ENCODE results near the gene SRA1.
A peak's percentile ranks its signal among the peaks of the same experiment; 100 is the strongest.
"Not testable (repeated sequence)": the region's sequence is repeated elsewhere in the genome, so short reads cannot be mapped to it uniquely, and the experiment has no call there.

The SRA1 gene

DNA sequence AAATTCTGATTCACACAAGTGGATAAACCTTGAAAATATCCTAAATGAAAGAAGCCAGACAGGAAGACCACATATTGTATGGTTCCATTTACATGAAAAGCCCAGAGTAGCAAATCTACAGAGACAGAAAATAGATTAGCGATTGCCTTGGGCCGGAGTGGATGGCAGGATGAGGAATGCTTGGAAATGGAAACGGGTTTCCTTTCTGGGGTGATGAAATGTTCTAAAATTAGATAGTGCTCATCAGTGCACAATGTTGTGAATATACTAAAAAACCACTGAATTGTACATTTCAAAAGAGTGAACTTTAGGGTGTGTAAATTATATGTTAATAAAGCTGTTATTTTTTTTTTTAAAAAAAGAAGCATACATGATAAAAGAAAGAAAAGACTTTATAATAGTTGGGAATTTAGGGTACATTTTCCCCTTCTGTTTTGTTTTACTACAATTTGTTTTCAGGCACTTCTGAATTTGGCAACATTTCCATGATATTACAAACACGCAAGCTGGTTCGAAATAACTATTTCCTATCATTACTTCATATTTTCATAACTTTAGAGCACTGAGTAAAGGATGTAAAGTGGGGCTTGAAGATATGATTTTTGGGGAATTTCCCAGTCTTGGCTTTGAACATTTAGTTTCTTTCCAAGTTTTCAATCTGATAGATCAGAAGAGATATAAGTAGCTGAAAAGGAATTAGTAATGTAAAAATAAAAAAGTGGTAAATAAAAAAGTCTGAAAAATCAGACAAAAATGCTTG lies 31.2 kb upstream of the SRA1 start:
- peak; percentile 30 for DNase-seq (ENCODE audit: low read depth)

DNA sequence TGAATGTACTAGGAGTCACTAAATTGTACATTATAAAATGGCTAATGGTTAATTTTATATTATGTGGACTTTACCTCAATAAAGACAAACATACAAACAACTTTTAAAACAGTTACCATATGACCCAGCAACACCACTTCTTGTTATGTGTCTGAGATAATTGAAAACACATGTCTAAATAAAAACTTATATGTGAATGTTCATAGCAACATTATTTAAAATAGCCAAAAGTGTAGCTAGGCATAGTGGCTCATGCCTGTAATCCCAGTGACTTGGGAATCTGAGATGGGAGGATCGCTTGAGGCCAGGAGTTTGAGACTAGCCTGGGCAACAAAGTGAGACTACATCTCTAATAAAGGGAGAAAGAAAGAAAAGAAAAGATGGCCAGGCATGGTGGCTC lies 30.2 kb upstream of the SRA1 start:
- TF ChIP-seq, protein P1, sequence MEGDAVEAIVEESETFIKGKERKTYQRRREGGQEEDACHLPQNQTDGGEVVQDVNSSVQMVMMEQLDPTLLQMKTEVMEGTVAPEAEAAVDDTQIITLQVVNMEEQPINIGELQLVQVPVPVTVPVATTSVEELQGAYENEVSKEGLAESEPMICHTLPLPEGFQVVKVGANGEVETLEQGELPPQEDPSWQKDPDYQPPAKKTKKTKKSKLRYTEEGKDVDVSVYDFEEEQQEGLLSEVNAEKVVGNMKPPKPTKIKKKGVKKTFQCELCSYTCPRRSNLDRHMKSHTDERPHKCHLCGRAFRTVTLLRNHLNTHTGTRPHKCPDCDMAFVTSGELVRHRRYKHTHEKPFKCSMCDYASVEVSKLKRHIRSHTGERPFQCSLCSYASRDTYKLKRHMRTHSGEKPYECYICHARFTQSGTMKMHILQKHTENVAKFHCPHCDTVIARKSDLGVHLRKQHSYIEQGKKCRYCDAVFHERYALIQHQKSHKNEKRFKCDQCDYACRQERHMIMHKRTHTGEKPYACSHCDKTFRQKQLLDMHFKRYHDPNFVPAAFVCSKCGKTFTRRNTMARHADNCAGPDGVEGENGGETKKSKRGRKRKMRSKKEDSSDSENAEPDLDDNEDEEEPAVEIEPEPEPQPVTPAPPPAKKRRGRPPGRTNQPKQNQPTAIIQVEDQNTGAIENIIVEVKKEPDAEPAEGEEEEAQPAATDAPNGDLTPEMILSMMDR (conservative IDR thresholded peaks at IDR 0.05; ENCODE audit: low read depth, low read length): no peak
- DNase-seq (ENCODE audit: low read depth): no peak
- H3K4me3 ChIP-seq (ENCODE audit: low read depth, low read length): no peak overlapping the region

More for the DNA sequence above, 31.2 kb upstream of the SRA1 start:
- TF ChIP-seq, protein P1 (conservative IDR thresholded peaks at IDR 0.05; ENCODE audit: low read depth, low read length): no peak
- no peak overlapping the region for H3K4me3 ChIP-seq (ENCODE audit: low read depth, low read length)

DNA sequence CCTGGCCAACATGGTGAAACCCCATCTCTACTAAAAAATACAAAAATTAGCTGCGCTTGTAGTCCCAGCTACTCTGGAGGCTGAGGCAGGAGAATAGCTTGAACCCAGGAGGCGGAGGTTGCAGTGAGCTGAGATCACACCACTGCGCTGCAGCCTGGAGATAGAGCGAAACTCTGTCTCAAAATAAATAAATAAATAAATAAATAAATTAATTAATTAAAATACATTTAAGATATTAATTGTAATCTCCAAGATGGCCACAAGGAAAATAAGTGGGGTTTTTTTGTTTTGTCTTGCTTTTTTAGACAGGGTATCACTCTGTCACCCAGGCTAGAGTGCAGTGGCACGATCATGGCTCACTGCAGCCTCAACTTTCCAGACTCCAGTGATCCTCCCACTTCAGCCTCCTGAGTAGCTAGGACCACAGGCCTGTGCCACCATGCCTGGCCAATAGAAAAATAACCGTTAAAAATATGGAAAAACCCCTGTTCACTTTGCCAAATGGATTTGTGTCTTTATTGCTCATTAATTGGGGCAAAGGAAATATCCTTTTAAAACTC lies 22.0 kb upstream of the SRA1 start:
- not testable (repeated sequence) for DNase-seq (ENCODE audit: low read depth); H3K4me3 ChIP-seq (ENCODE audit: low read depth, low read length)

DNA sequence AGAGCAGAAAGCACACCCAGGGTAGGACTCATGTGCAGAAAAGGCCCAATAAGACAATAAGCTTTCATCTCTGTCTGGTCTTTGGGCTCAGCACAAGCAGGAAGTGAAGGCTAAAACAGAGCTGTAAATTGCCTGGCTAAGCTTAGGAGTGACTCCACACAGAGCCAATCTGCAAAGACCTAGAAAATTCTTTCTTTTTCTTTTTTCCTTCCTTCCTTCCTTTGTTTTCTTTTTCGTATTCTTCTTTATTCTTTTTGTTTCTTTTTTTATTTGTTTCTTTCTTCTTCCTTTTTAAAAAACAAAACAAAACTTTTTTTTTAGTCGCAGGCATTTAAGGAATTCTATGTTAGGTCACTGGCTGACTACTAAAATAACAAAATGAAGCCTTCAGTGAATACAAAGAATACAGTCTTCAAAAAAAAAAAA lies 19.5 kb upstream of the SRA1 start:
- TF ChIP-seq, protein P1 (conservative IDR thresholded peaks at IDR 0.05; ENCODE audit: low read depth, low read length): no peak
- no peak overlapping the region for H3K4me3 ChIP-seq (ENCODE audit: low read depth, low read length)
- DNase-seq (ENCODE audit: low read depth): peak; percentile 52

DNA sequence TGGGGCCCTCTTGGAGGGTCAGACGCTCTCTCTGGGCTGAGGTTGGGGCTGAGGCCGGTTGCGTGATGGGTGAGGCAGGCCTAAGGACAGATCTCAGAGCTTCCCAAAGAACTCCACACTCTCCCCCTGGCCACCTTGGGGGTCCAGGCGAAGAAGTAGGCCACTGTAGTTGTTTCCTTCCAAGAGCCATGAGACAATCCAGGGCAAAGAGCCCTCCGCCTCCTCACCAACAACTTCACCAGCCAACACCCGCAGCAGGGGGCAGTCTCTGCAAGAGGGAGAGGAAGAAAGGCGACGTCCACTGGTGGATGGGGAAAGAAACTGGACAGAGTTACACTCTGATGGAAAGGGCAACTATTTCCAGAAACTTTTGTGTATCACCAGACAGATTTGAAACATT lies 18.0 kb upstream of the SRA1 start:
- DNase-seq (ENCODE audit: low read depth): peak; percentile 72
- TF ChIP-seq, protein P1 (conservative IDR thresholded peaks at IDR 0.05; ENCODE audit: low read depth, low read length): peak; percentile 70
- no peak overlapping the region for H3K4me3 ChIP-seq (ENCODE audit: low read depth, low read length)

DNA sequence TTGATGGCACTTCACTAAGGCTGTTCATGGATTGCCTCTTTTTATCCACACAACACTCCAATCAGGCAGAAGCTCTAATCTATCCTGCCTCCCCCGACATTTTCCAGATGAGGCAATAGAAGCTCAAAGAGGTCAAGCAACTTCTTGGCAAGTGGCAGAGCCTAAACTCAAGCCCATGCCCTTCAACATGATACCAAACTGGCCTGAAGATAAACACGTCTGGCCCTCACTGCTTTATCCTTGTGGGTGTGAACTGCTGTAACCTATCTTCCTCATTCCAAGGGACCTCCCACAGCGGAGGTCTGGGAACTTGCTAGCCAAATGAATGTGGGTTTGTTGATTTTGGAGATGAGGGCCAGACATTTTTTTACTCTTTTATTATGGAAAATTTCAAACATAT lies 16.9 kb upstream of the SRA1 start:
- TF ChIP-seq, protein P1 (conservative IDR thresholded peaks at IDR 0.05; ENCODE audit: low read depth, low read length): no peak
- peak; percentile 51 for DNase-seq (ENCODE audit: low read depth)

DNA sequence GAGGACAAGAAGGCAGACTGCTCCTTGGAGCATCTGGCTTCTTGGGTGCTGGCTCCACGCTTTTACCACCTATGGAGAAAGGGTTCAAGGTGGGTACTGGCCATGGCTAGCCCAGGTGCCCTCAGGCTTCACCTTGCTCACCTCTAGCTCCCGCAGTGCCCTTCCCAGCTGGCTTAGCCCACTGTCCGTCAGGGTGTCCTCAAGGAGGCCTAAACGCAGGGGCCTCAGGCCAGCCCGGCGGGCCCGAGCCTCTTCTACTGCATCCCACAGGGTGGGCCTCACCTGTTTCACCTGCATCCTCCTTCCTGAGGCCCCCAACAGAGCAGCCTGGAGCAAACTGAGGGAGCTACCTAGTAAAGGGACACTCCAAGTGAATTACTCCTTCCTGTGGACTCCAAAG lies 16.4 kb upstream of the SRA1 start:
- TF ChIP-seq, protein P1 (conservative IDR thresholded peaks at IDR 0.05; ENCODE audit: low read depth, low read length): no peak
- DNase-seq (ENCODE audit: low read depth): no peak
- H3K4me3 ChIP-seq (ENCODE audit: low read depth, low read length): no peak overlapping the region

More for the DNA sequence above, 16.9 kb upstream of the SRA1 start:
- H3K4me3 ChIP-seq (ENCODE audit: low read depth, low read length): no peak overlapping the region

All from choroid plexus epithelial cell (primary cell).